Right ventricle myocardium superior (tissue), 1 donor: ENCODE results near the gene NCOA1. TPM values are rescaled to one million over a fixed set of nuclear protein-coding genes. Genes with fewer than 3 reads are reported as not detected.
"Not testable (repeated sequence)": the region's sequence is repeated elsewhere in the genome, so short reads cannot be mapped to it uniquely, and the experiment has no call there.

Experiments used
- ATAC-seq: fragments of 200-7000 bp; cut with Tn5 transposase; one replicate; pipeline ENCODE4 v1.9.1; 2020; ENCODE audit warnings: mild to moderate bottlenecking; ENCODE audit not compliant: poor library complexity
- DNase-seq: peaks from one replicate; pipeline ENCODE4 v3.0.0-alpha.2; 2020
- intact Hi-C: fragments of 100-400 bp; cut with DNase I; formaldehyde crosslinking; loops from one replicate; pipeline ENCODE4 v1.11.2; 2022
- total RNA-seq: library from RNA; stranded (reverse); fragmentation: NEBNext Ultra II Directional; extraction: Animal tissue kit (Norgen Biotek cat#: 25700); gene quantifications from one replicate; pipeline ENCODE4 v1.2.1, GENCODE V29; 2021
- donor health status: DM: no; HTN: yes; CAD: no; lungs with severe emphysema.

NCOA1 gene
- total RNA-seq, 1 donor from 2014 or later = 32.2 TPM

DNA sequence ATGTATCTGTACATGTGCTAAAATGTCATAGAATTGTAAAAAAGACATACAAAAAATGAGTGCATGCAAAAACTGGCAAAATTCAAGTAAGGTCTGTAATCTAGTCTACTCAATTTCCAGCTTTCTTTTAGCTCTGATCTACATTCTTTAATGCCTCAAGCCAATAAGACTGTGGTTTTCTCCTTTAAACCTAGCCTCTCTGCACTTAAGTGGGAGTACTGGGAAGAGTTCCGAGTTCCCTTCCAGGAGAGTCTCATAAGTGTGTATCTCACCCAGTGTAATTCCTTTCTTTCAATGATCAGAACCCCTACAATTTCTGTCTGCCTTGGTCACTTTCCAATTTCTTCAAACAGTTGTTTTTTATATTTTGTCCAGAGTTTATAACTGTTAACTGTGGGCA lies 152.0 kb downstream of the NCOA1 start:
- no peak for DNase-seq
- intact Hi-C loops = no loop called here
- ATAC-seq = no peak

GRCh38 chr2:24644032-24644431 lies 153.0 kb downstream of the NCOA1 start:
- intact Hi-C loops = no loop called here
- ATAC-seq (no peak), DNase-seq (no peak)

DNA sequence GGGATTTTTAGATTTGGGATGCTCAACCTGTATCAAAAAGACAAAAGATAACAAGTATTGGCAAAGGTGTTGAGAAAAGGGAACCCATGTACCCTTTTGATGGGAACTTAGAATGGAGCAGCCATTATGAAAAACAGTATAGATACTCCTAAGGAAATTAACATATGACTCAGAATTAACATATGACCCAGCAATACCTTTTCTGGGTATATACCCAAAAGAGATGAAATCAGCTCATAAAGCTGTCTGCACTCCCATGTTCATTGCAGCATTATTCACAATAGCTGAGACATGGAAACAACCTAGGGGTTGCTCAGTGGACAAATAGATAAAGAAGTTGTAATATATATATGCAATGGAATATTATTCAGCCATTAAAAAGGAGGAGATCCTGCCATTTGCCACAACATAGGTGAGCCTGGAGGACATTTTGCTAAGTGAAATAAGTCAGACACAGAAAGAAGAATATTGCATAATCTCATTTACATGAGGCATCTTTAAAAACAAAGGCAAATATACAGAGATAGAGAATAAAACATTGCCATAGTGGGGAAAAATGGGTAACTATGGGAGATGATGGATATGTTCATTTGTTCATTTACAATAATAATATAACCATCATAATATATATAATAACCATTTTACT lies 160.1 kb downstream of the NCOA1 start:
- ATAC-seq (no peak), DNase-seq (no peak)
- intact Hi-C loops = no loop called here

GRCh38 chr2:24651643-24652003 lies 160.6 kb downstream of the NCOA1 start:
- intact Hi-C loops = no loop called here
- DNase-seq = no peak
- no peak for ATAC-seq

DNA sequence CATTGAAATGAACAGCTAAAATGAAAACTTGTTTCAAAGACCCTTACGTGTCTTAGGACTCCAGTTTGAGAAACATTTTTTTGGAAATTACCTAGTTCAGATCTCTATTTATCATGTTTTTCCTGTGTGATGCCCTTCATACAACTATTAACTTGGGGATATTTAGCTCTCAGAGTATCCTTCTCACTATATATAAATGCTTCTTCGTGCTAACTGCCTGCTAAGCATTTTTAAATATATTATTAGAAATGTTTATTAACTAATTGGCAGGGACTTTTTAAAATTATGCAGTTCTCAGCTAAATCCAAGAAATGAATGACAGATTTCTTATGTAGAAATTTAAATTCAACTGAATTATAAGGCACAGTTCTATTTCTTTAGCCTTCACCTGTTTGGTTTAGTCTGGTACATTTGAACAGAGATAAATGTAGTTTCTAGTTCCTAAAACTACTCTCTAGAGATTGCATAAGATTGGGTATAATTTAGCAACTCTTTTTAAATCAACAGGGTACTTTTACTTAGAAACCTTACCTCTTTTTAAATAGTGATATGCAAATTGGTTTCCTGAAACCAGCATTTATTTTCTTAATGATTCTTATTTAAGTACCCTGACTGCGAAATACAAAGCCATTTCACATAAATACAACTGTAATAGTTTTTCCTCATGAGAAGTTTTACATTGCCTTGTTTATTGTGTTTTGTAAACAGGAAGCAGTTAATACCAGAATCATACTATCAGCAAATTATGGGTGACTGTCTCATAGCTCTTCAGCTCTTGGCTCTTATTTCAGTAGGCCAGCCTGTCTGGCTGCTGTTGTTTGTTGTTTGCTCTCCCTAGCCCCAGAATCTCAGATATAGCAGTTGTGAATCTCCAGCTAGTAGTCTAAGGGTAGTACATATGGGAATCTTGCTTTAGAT lies 161.5 kb downstream of the NCOA1 start:
- DNase-seq = no peak
- ATAC-seq = peak; percentile 32
- intact Hi-C loops = no loop called here

- ATAC-seq = peak; percentile 83
- no peak for DNase-seq
- intact Hi-C loops = no loop called here
Observed at GRCh38 chr2:24657818-24658217, 166.8 kb downstream of the NCOA1 start.

DNA sequence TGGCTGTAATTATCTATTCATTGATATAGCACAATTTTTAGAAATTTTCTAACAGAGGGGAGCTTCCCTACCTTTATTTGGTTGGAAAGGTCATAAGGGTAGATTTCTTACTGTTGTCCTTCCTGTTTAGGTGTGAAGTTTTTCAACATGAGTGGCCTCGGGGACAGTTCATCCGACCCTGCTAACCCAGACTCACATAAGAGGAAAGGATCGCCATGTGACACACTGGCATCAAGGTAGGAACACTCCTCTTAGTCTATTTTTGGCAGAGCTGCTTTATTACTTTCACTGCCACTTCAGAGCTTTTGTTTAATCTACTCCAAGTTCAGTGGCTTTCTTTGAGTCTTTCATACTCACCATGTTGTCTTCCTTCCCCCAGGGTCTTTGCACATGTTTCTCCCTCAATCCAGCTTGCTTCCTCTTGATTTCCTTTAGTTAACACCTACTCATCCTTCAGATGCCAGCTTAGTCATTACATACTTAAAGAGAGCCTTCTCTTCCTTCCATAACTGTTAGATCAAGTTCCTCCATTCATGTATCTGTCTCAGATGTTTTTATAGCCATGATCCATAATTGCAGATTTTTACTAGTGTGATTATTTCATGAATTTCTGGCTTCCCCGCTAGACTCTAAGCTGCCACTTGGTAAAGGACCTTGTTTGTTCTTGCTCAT lies 167.6 kb downstream of the NCOA1 start:
- DNase-seq = no peak
- intact Hi-C loops = no loop called here

DNA sequence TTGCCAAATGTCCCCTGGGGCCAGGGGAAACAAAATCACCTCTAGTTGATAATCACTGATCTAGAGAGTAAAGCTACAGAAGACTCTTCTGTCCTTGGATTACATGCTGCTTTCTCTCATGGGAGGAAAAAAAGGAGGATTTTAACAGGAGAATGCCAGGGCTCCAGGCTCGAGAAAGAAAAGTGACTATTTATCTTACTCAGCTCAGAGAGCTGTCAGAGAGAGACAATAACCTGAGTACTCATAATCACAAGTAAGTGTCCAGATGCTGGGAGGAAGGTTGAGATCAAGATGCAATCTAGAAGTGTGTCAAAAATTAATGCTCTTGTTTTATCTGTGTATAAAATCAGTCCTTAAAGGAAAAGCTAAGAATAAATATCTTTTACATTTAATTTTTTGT lies 168.8 kb downstream of the NCOA1 start:
- DNase-seq (no peak), ATAC-seq (no peak)
- intact Hi-C loops = no loop called here

More for the DNA sequence above, 167.6 kb downstream of the NCOA1 start:
- ATAC-seq = peak; percentile 92

DNA sequence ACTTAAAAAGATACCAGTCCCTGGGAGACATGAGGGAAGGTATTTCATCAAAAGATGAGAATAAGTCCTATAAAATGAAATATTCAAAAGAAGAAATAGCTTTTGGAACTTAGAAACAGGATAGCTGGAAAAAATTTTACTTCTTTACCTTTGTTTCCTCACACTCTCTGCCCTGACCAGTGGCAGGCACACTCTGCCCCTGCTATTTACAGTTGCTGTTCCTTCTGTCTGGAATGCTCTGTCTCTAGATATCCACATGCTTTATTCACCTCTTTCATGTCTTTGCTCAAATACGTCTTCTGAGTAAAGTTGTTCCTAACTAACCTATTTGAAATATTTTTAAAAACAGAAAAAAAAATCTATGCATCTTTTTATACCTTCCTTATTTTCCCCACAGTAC lies 176.5 kb downstream of the NCOA1 start:
- intact Hi-C loops = no loop called here
- DNase-seq (no peak), ATAC-seq (peak; percentile 52)

- DNase-seq = no peak
- no peak for ATAC-seq
- intact Hi-C loops = loop anchor here (10.0 kb wide), 1 partner anchor 176 kb away; the partner anchor contains the start of gene NCOA1
Observed at GRCh38 chr2:24671230-24671629, 180.2 kb downstream of the NCOA1 start.

- ATAC-seq (no peak), DNase-seq (no peak)
- intact Hi-C loops = loop anchor here (10.0 kb wide), 1 partner anchor 178 kb away; the partner anchor contains the start of gene NCOA1
Observed at GRCh38 chr2:24672589-24672988, 181.5 kb downstream of the NCOA1 start.

GRCh38 chr2:24675338-24675737 lies 184.3 kb downstream of the NCOA1 start:
- ATAC-seq = no peak
- DNase-seq = no peak
- intact Hi-C loops = loop anchor here (10.0 kb wide), 1 partner anchor 181 kb away; the partner anchor contains the start of gene NCOA1

GRCh38 chr2:24676493-24676892 lies 185.4 kb downstream of the NCOA1 start:
- intact Hi-C loops = loop anchor here (10.0 kb wide), 1 partner anchor 182 kb away; the partner anchor contains the start of gene NCOA1
- DNase-seq (no peak), ATAC-seq (no peak)

- DNase-seq, ATAC-seq: not testable (repeated sequence)
- intact Hi-C loops = loop anchor here (10.0 kb wide), 1 partner anchor 183 kb away; the partner anchor contains the start of gene NCOA1
Observed at GRCh38 chr2:24678066-24678465, 187.0 kb downstream of the NCOA1 start.

DNA sequence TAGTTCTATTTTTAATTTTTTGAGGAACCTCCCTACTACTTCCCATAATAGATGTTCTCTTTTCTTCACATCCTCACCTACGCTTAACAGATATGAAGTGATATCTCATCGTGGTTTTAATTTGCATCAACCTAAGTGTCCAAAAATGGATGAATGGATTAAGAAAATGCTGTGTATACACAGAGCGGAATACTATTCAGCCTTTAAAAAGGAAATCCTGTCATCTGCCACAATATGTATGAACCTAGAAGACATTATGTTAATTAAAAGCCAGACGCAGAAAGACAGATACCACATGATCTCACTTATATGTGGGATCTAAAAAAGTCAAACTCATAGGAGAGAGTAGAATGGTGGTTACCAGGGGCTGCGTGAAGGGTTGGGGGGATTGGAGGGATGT lies 189.1 kb downstream of the NCOA1 start:
- intact Hi-C loops = no loop called here
- DNase-seq (no peak), ATAC-seq (no peak)

DNA sequence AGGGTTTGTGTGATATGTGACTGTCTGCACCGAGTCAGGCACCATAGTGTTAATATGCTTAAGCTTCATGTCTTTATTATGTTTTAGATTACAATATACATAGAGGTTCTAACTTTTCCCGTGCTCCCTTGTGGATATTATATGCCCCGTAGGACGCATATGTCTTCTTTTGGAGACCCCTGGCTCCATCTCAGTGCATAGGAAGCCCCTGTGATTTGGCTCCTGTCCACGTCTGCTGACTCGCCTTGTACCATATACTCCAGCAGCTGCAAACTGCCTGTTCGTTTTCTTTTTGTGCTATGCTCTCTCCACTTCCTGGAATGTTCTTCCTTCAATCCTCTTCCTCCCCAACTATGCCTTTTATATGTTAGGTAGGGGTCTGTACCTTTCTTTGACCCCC lies 191.2 kb downstream of the NCOA1 start:
- no peak for ATAC-seq
- no peak for DNase-seq
- intact Hi-C loops = no loop called here

DNA sequence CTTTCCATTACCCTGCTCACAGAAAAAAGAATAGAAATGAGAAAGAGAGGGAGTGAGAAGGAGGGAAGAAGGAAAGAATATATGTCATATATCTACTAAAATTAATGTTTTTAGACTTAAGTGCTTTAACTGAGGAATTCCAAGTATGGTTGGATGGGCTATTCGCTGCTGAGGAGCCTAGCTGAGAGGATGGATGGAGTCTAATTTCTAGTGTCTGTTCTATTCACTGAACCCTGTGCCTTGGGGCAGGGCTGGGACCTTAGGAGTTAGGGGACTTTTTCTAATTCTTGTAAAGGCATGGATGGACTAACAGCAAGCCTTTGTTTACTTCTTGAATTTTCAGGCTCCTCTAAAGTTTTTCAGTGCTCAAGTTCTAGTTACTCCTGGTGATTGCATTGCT lies 192.4 kb downstream of the NCOA1 start:
- ATAC-seq (no peak), DNase-seq (no peak)
- intact Hi-C loops = no loop called here

- DNase-seq (no peak), ATAC-seq (no peak)
- intact Hi-C loops = no loop called here
Observed at GRCh38 chr2:24690524-24690923, 199.5 kb downstream of the NCOA1 start.

DNA sequence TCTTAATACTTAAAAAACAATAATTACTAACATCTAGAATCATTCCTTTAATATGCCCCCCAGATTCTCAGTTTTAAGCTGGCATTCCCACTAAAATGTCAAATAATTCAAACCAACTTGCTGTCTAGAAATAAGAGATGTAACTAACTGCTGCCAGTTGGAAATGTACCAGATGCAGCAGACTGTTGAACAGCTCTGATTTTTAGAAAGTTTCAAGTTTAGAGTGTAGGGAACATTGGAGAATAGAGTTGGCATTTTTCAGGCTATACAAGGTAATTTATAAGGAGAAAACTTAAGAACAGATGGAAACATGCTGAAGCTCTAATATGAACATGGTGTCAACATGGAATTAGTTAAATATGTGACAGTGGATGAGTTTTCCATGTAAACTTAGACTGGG lies 200.8 kb downstream of the NCOA1 start:
- intact Hi-C loops = no loop called here
- no peak for DNase-seq
- no peak for ATAC-seq
